ENCODE measurements around the gene KRTAP3-2.

KRTAP3-2 gene

GRCh38 chr17:40993839-40994238 is 5.9 kb downstream of the KRTAP3-2 start, which contains the start of gene KRTAP3-3:
KRTAP3-3 (minus strand) TSS chr17:40994164; CDS start chr17:40994097, 67 bp downstream.
- H3K36me3 Mint-ChIP-seq: no peaks in the 10 kb centered on the region
- H3K4me3 Mint-ChIP-seq: no peak within 1 kb of the TSS
- no peak within 1 kb of the TSS for H3K27ac Mint-ChIP-seq
- no peaks in the 10 kb centered on the region for H3K4me1 Mint-ChIP-seq
- DNase-seq (ENCODE audit: low spot score in 2 of 2) (no peak), ATAC-seq (no peak)
- H3K9me3 Mint-ChIP-seq: no peaks in the 10 kb centered on the region

DNA sequence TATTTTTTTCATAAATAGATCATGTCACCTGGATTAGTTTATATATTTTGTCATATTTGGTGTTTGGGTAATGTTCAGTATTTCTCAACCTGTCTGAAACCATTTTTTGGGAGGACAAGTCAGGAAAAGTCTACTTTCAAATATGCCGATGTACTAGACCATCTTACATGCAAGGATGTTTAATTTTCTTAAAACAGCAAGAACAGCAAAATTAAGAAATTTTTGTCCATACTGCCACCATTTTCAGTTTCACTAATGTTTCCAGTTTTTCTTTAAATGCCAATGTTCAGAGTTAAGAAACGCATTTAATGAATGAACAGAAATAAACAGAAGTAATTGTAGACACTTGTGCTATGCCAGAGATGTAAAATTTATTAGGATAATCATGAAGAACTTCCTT is 6.6 kb downstream of the KRTAP3-2 start:
- no peak overlapping the region for H3K4me3 Mint-ChIP-seq
- H3K9me3 Mint-ChIP-seq: no peaks in the 10 kb centered on the region
- no peaks in the 10 kb centered on the region for H3K4me1 Mint-ChIP-seq
- ATAC-seq: no peak
- no peaks in the 10 kb centered on the region for H3K36me3 Mint-ChIP-seq
- DNase-seq (ENCODE audit: low spot score in 2 of 2): no peak
- H3K27ac Mint-ChIP-seq: no peak overlapping the region

DNA sequence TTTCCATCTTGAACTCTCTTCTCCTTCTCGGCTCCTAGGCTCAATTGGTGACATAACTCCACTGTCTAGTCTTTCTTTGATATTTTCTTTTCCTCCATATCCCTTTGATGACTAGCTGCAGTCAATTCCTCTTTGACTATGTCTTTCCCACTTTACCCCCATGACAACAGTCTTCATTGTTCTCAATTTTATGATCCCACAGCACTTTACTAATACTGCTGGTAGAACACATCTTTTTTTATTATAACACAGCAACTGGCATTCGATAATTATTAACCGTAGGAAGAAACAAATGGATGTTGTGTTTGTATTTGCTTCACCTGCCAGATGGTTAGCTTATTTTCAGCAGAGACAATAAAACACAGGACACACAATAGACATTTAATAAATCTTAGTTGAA is 7.0 kb downstream of the KRTAP3-2 start:
- no peak overlapping the region for H3K4me3 Mint-ChIP-seq
- H3K27ac Mint-ChIP-seq: no peak overlapping the region
- H3K36me3 Mint-ChIP-seq: no peaks in the 10 kb centered on the region
- H3K4me1 Mint-ChIP-seq: no peaks in the 10 kb centered on the region
- ATAC-seq (no peak), DNase-seq (ENCODE audit: low spot score in 2 of 2) (no peak)
- no peaks in the 10 kb centered on the region for H3K9me3 Mint-ChIP-seq

DNA sequence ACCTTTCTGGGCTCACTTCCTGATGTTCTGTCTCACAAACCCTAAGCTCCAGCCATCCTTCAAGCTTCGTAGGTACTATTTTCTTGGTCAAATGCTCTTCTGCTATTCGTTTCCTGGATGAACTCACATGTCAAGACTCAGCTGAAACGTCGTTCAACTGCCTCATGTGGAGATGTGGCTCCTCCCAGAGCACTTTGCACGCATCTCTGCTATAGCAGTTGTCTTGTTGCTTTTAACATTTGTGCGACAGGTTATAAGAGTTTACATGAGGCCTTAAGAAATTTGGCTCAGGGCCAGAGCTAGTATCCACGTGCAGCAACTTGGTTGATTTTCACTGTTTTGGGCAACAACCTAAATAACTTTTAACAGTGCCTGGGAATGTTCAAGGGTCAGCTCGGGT is 12.8 kb downstream of the KRTAP3-2 start:
- DNase-seq (ENCODE audit: low spot score in 2 of 2) (no peak), ATAC-seq (no peak)
- no peak overlapping the region for H3K4me3 Mint-ChIP-seq
- H3K36me3 Mint-ChIP-seq: no peaks in the 10 kb centered on the region
- H3K27ac Mint-ChIP-seq: no peak overlapping the region
- no peaks in the 10 kb centered on the region for H3K9me3 Mint-ChIP-seq
- no peaks in the 10 kb centered on the region for H3K4me1 Mint-ChIP-seq

- Mint-ChIP-seq H3K36me3 (no peaks in the 10 kb centered on the region), H3K27ac (no peak within 1 kb of the TSS), H3K4me1 (no peaks in the 10 kb centered on the region), H3K4me3 (no peak within 1 kb of the TSS), H3K9me3 (no peaks in the 10 kb centered on the region)
- DNase-seq (ENCODE audit: low spot score in 2 of 2) (no peak), ATAC-seq (no peak)
Measured at GRCh38 chr17:40984226-40984625, 15.5 kb downstream of the KRTAP3-2 start, which contains the start of gene KRT40. KRT40 (minus strand) TSS chr17:40984326; CDS start chr17:40984273, 53 bp downstream.

DNA sequence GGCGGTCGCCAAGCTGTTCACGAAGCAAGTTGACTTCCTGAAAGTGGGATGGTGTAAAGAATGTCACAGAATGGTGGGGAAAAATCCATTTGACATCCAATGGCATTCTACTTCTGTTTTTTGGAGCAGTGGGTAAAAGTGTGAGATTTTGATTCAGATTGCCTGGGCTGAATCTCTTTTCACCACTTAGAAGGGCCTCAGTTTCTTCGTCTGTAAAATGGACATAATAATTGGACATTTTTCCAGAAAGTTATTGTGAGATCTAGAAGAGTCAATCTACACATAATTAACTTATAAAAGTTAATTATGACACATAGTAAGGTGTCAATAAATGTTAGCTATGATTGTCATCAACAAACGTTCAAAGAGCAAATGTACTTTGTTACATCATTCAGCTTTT is 18.6 kb downstream of the KRTAP3-2 start:
- H3K4me3 Mint-ChIP-seq: no peak overlapping the region
- no peaks in the 10 kb centered on the region for H3K4me1 Mint-ChIP-seq
- ATAC-seq (no peak), DNase-seq (ENCODE audit: low spot score in 2 of 2) (no peak)
- H3K9me3 Mint-ChIP-seq: no peaks in the 10 kb centered on the region
- H3K36me3 Mint-ChIP-seq: no peaks in the 10 kb centered on the region
- H3K27ac Mint-ChIP-seq: no peak overlapping the region

DNA sequence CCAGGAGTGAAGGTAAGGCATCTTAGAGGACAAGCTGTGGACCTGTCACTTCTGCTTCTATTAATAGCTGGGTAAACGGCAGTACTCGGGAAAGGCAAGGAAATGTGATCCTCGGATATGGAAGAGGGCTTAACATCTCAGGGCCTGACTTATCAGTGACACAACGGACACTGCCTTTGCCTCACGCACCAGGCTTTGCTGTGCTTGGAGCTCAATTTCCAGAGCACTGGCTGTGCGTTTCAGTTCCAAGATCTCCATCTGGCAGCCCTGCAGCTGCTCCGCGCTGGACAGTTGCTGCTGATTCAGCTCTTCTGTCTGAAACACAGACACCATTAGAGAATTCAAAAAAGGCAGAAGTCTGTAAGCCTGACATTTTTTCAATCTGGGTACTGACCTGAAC is 19.1 kb downstream of the KRTAP3-2 start:
- Mint-ChIP-seq H3K9me3 (no peaks in the 10 kb centered on the region), H3K4me1 (no peaks in the 10 kb centered on the region)

DNA sequence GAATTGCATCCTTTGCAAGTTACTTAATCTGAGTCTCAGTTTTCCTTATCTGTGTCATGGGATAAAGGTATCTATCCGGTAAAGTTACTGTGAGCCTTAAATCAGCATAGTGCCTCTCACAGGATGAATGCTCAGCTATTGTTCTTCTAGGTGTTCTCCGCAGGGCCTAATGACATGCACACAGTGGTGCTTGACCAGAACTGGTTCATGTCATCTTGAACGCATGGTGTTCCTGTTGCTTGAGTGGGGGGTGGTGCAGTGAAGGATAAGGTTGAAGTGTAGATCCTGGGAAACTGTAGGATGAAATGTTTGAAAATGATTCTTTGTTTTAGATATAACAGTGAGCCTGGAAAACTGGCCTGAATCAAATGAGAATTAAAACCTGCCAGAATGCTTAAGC is 19.6 kb downstream of the KRTAP3-2 start:
- DNase-seq (ENCODE audit: low spot score in 2 of 2) (no peak), ATAC-seq (no peak)
- Mint-ChIP-seq H3K36me3 (no peaks in the 10 kb centered on the region), H3K9me3 (no peaks in the 10 kb centered on the region), H3K4me3 (no peak overlapping the region), H3K4me1 (no peaks in the 10 kb centered on the region), H3K27ac (no peak overlapping the region)

More for the DNA sequence above, 19.1 kb downstream of the KRTAP3-2 start:
- Mint-ChIP-seq H3K4me3 (no peak overlapping the region), H3K27ac (no peak overlapping the region), H3K36me3 (no peaks in the 10 kb centered on the region)
- DNase-seq (ENCODE audit: low spot score in 2 of 2) (no peak), ATAC-seq (no peak)

DNA sequence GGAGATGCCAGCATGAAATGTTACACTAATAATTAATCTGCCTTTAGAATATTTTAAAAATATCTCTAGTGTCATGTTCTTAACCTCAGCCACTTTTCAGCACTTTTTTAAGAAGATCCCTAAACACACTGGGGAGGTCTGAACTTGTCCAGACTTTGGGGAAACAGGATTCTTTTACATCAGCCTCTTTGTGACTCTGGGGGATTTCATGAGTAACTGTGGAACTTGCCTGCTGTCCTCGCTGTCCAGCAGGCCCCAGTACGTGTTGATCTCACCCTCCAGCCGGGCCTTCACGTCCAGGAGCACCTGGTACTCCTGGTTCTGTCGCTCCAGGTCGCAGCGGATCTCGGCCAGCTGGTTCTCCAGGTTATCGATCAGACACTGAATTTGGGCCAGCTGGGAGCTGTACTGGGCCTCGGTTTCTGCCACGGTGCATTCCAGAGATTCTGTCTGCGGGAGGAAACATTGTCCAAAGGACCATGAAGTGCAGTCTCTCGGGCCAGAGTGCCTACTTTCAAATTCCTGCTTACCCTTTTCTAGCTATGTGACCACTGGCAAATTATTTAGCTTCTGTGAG is 21.0 kb downstream of the KRTAP3-2 start:
- Mint-ChIP-seq H3K36me3 (no peaks in the 10 kb centered on the region), H3K4me1 (no peaks in the 10 kb centered on the region)

DNA sequence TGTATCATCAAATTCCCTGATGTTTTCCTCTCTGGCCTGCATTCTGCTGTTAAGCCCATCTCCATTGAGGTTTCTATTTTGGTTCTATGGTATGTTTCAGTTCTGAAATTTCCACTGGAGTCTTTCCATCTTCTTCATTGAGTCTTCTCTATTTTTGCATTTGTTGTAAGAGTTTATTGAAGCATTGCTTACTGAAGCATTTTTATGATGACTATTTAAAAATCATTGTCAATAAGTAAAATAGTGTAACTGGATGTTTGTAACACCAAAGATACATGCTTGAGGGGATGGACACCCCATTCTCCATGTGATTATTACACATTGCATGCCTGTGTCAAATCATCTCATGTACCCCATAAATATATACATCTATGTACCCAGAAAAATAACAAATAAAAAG is 24.2 kb downstream of the KRTAP3-2 start:
- Mint-ChIP-seq H3K36me3 (no peaks in the 10 kb centered on the region), H3K9me3 (no peaks in the 10 kb centered on the region), H3K4me3 (no peak overlapping the region), H3K4me1 (no peaks in the 10 kb centered on the region), H3K27ac (no peak overlapping the region)
- DNase-seq (ENCODE audit: low spot score in 2 of 2) (no peak), ATAC-seq (no peak)

More for the DNA sequence above, 21.0 kb downstream of the KRTAP3-2 start:
- DNase-seq (ENCODE audit: low spot score in 2 of 2) (no peak), ATAC-seq (no peak)
- no peaks in the 10 kb centered on the region for H3K9me3 Mint-ChIP-seq
- no peak overlapping the region for H3K27ac Mint-ChIP-seq
- no peak overlapping the region for H3K4me3 Mint-ChIP-seq

GRCh38 chr17:40974366-40974765 is 25.3 kb downstream of the KRTAP3-2 start:
- ATAC-seq (no peak), DNase-seq (ENCODE audit: low spot score in 2 of 2) (no peak)
- Mint-ChIP-seq H3K36me3 (no peaks in the 10 kb centered on the region), H3K4me3 (no peak overlapping the region), H3K4me1 (no peaks in the 10 kb centered on the region), H3K9me3 (no peaks in the 10 kb centered on the region), H3K27ac (no peak overlapping the region)

GRCh38 chr17:40967582-40967981 is 32.1 kb downstream of the KRTAP3-2 start:
- Mint-ChIP-seq H3K4me1 (no peaks in the 10 kb centered on the region), H3K9me3 (no peaks in the 10 kb centered on the region), H3K27ac (no peak overlapping the region), H3K36me3 (no peaks in the 10 kb centered on the region), H3K4me3 (no peak overlapping the region)
- DNase-seq (ENCODE audit: low spot score in 2 of 2) (no peak), ATAC-seq (no peak)

DNA sequence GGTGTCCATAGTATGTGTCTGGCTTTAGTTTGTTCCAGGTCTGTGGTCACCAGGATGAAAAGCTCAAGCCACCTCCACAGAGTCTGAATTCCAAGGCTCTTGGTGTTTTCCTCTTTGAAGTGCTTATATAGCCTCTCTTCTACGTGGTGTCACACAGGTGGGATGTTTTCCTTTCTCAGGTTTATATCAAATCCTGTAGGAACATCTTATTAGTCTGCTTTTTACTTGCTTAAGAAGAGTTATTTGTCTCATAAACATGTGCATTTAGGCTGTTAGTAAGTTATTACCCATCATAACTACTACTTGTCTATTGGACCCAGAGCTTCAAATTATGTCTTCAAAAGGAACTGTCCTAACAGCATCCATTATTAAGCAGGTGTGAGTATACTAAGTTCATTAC is 32.9 kb downstream of the KRTAP3-2 start, which contains the start of gene KRT39:
Gene KRT39, minus strand, starts transcription at position 101 of the 400 bp plus-strand sequence. Its CDS starts 92 bp downstream, at position 9.
- no peaks in the 10 kb centered on the region for H3K4me1 Mint-ChIP-seq
- no peak within 1 kb of the TSS for H3K4me3 Mint-ChIP-seq
- ATAC-seq: no peak
- DNase-seq (ENCODE audit: low spot score in 2 of 2): no peak
- H3K36me3 Mint-ChIP-seq: no peaks in the 10 kb centered on the region
- no peaks in the 10 kb centered on the region for H3K9me3 Mint-ChIP-seq
- no peak within 1 kb of the TSS for H3K27ac Mint-ChIP-seq

- DNase-seq (ENCODE audit: low spot score in 2 of 2): no peak
- ATAC-seq: peak; percentile 71
- no peak overlapping the region for H3K4me3 Mint-ChIP-seq
- no peaks in the 10 kb centered on the region for H3K9me3 Mint-ChIP-seq
- peaks cover 4% of the 10 kb centered on the region for H3K4me1 Mint-ChIP-seq
- H3K36me3 Mint-ChIP-seq: no peaks in the 10 kb centered on the region
- no peak overlapping the region for H3K27ac Mint-ChIP-seq
Measured at GRCh38 chr17:40963838-40964237, 35.9 kb downstream of the KRTAP3-2 start.

DNA sequence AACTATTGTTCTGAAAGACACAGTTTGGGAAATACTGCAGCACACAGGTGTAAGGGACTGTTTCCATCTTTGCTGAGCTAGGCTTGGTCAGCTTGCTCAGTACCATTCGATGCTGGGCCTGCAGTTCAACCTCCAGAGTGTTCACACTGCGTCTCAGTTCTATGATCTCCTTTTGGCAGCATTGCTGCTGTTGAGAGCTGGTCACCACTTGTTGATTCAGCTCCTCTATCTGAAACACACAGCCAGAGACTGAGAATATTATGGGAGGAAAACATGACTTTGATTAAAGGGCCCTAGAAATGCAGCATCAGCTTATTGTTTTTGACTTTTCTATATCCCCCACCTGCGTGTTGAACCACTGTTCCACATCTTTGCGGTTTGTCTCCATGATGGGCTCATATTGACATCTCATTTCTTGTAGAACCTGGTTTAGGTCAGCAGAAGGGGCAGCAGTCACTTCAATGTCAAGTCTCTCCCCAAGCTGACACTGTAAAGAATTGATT is 37.6 kb downstream of the KRTAP3-2 start:
- Mint-ChIP-seq H3K36me3 (no peaks in the 10 kb centered on the region), H3K4me3 (no peak overlapping the region), H3K27ac (no peak overlapping the region), H3K9me3 (no peaks in the 10 kb centered on the region), H3K4me1 (peaks cover 4% of the 10 kb centered on the region)
- no peak for ATAC-seq
- DNase-seq (ENCODE audit: low spot score in 2 of 2): no peak

DNA sequence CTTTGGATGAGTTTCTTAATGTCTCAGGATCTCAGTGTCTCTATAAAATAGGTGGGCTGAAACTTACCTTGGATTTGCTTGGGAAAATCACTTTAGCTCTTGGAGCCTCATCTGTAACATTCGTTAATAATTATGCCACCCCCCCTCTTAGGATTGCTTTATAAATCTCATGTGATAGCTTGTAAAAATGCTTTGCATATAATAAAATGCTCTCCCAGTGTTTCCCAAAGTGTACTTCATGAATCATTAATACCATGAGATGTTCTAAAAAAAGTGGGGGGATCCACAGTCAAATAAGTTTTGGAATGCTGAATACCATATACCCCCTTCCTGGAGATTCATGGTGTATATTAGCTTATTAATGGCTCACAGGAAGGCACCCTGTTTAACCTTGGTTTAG is 38.1 kb downstream of the KRTAP3-2 start:
- H3K27ac Mint-ChIP-seq: no peak overlapping the region
- DNase-seq (ENCODE audit: low spot score in 2 of 2) (no peak), ATAC-seq (no peak)
- peaks cover 4% of the 10 kb centered on the region for H3K4me1 Mint-ChIP-seq
- no peaks in the 10 kb centered on the region for H3K36me3 Mint-ChIP-seq
- no peaks in the 10 kb centered on the region for H3K9me3 Mint-ChIP-seq
- no peak overlapping the region for H3K4me3 Mint-ChIP-seq
